GM23338 (cell line): ENCODE measurements around the gene MAOA. TPM values are rescaled to one million over a fixed set of nuclear protein-coding genes. Genes with fewer than 3 reads are reported as not detected.

ENCODE experiments used
- ATAC-seq: fragments of 200-7000 bp; cut with Tn5 transposase; 3 replicates; pipeline ENCODE4 v1.9.1; 2020
- DNase-seq: peaks from one replicate; pipeline ENCODE4 v3.0.0-alpha.2; 2015; ENCODE audit warnings: low spot score
- H2AFZ ChIP-seq: fragments of 200-600 bp; sonication (generic); 2 replicates; pipeline ENCODE4 v1.8.0; 2016; ENCODE audit warnings: antibody characterized with exemption, mild to moderate bottlenecking, moderate library complexity
- H3F3A ChIP-seq: fragments of 200-600 bp; sonication (generic); replicated peaks from 2 replicates; pipeline ENCODE4 v1.8.0; 2017; ENCODE audit warnings: antibody characterized with exemption, mixed run types, low read depth
- H3K27ac ChIP-seq: fragments of 200-600 bp; sonication (generic); 2 replicates; pipeline ENCODE4 v1.6.1; 2016; ENCODE audit warnings: low read depth
- H3K27me3 ChIP-seq: fragments of 200-600 bp; sonication (generic); 2 replicates; pipeline ENCODE4 v1.8.0; 2016; ENCODE audit warnings: mild to moderate bottlenecking, mixed run types, moderate library complexity; ENCODE audit not compliant: insufficient read depth
- H3K36me3 ChIP-seq: fragments of 200-600 bp; sonication (generic); 2 replicates; pipeline ENCODE4 v1.8.0; 2016; ENCODE audit warnings: mild to moderate bottlenecking; ENCODE audit not compliant: insufficient read depth
- H3K4me1 ChIP-seq: fragments of 200-600 bp; sonication (generic); 2 replicates; pipeline ENCODE4 v1.8.0; 2016; ENCODE audit warnings: mild to moderate bottlenecking, moderate library complexity; ENCODE audit not compliant: insufficient read depth
- H3K4me2 ChIP-seq: fragments of 200-600 bp; sonication (generic); 2 replicates; pipeline ENCODE4 v1.7.1; 2017; ENCODE audit warnings: mixed run types
- H3K4me3 ChIP-seq: fragments of 200-600 bp; sonication (generic); 2 replicates; pipeline ENCODE4 v1.6.1; 2016; ENCODE audit warnings: mixed run types
- H3K79me2 ChIP-seq: fragments of 200-600 bp; sonication (generic); replicated peaks from 2 replicates; pipeline ENCODE4 v1.8.0; 2017; ENCODE audit warnings: mild to moderate bottlenecking; ENCODE audit not compliant: insufficient read depth
- H3K9me2 ChIP-seq: fragments of 200-600 bp; sonication (generic); 2 replicates; pipeline ENCODE4 v1.8.0; 2017; ENCODE audit not compliant: insufficient read depth
- H4K20me1 ChIP-seq: fragments of 200-600 bp; sonication (generic); replicated peaks from 2 replicates; pipeline ENCODE4 v1.8.0; 2017; ENCODE audit warnings: mild to moderate bottlenecking; ENCODE audit not compliant: insufficient read depth
- H3K27ac Mint-ChIP-seq: 2 replicates; pipeline ENCODE4 v1.8.0; 2020; ENCODE audit warnings: inconsistent platforms, mild to moderate bottlenecking, moderate library complexity, mixed read lengths
- H3K27me3 Mint-ChIP-seq: 3 replicates; pipeline ENCODE4 v1.8.0; 2022; ENCODE audit warnings: low read depth, mild to moderate bottlenecking, moderate library complexity, mixed read lengths, inconsistent platforms; ENCODE audit not compliant: insufficient read depth, poor library complexity
- H3K36me3 Mint-ChIP-seq: 3 replicates; pipeline ENCODE4 v1.8.0; 2021; ENCODE audit warnings: low read depth, mild to moderate bottlenecking, inconsistent platforms, moderate library complexity, mixed read lengths
- H3K4me1 Mint-ChIP-seq: 3 replicates; pipeline ENCODE4 v1.8.0; 2020; ENCODE audit warnings: mild to moderate bottlenecking, inconsistent platforms, mixed read lengths
- H3K4me3 Mint-ChIP-seq: 3 replicates; pipeline ENCODE4 v1.8.0; 2021; ENCODE audit warnings: moderate library complexity, mild to moderate bottlenecking, inconsistent platforms, mixed read lengths
- H3K9me3 Mint-ChIP-seq: 3 replicates; pipeline ENCODE4 v1.8.0; 2020; ENCODE audit warnings: moderate library complexity, mild to moderate bottlenecking, inconsistent platforms, mixed read lengths
- CREB1 ChIP-seq: fragments of 250-450 bp; sonication (Bioruptor Pico); IDR thresholded peaks from 2 replicates; pipeline ENCODE4 v1.5.0; 2020; ENCODE audit warnings: low read depth, mild to moderate bottlenecking, moderate library complexity
- EZH2 ChIP-seq: fragments of 200-600 bp; sonication (generic); IDR thresholded peaks from one replicate; pipeline ENCODE4 v1.8.0; 2017; ENCODE audit warnings: antibody characterized with exemption, mild to moderate bottlenecking, low read depth; ENCODE audit not compliant: unreplicated experiment
- EZH2phosphoT487 ChIP-seq: fragments of 200-600 bp; sonication (generic); IDR thresholded peaks from one replicate; pipeline ENCODE4 v1.8.1; 2018; ENCODE audit warnings: antibody characterized with exemption; ENCODE audit not compliant: unreplicated experiment
- JUNB ChIP-seq: IDR thresholded peaks from one replicate; pipeline ENCODE4 v1.6.1; 2016; ENCODE audit warnings: antibody characterized with exemption; ENCODE audit not compliant: unreplicated experiment
- NANOG ChIP-seq: IDR thresholded peaks from 2 replicates; pipeline ENCODE4 v1.6.1; 2016; ENCODE audit warnings: antibody characterized with exemption, borderline replicate concordance
- POLR2AphosphoS5 ChIP-seq: IDR thresholded peaks from 2 replicates; pipeline ENCODE4 v1.6.1; 2016; ENCODE audit warnings: antibody characterized with exemption, low read depth
- STAT1 ChIP-seq: IDR thresholded peaks from one replicate; pipeline ENCODE4 v1.6.1; 2016; ENCODE audit warnings: antibody characterized with exemption; ENCODE audit not compliant: unreplicated experiment
- ZNF114 ChIP-seq: fragments of 250-450 bp; sonication (Bioruptor Pico); IDR thresholded peaks from 2 replicates; pipeline ENCODE4 v1.5.0; 2020; ENCODE audit warnings: mild to moderate bottlenecking, moderate library complexity
- ZNF331 ChIP-seq: fragments of 250-450 bp; sonication (Bioruptor Pico); IDR thresholded peaks from 2 replicates; pipeline ENCODE4 v1.5.0; 2020; ENCODE audit warnings: low read depth, mild to moderate bottlenecking, moderate library complexity
- long read RNA-seq: library from polyadenylated mRNA; unstranded; transcript quantifications from one replicate; pipeline ENCODE4 v2.0.0, GENCODE V29; 2020; ENCODE audit not compliant: unreplicated experiment
- polyA plus RNA-seq: library from polyadenylated mRNA; unstranded; fragments of >200 nt; fragmentation: Nextera tagmentation; extraction: Ambion mirVana; gene quantifications from 2 replicates; pipeline ENCODE4 v1.2.1, GENCODE V29; 2016
- total RNA-seq: library from RNA; depleted of rRNA; stranded (reverse); fragments of >200 nt; shearing (Covaris generic); gene quantifications from 2 replicates; pipeline ENCODE4 v1.2.3, GENCODE V29; 2014; rRNA removed
- TF ChIP-seq, protein P1 (sequence below): IDR thresholded peaks from 2 replicates; pipeline ENCODE4 v1.6.1; 2016; ENCODE audit warnings: antibody characterized with exemption
- TF ChIP-seq, protein P2 (sequence below): IDR thresholded peaks from one replicate; pipeline ENCODE4 v1.6.1; 2018; ENCODE audit warnings: antibody characterized with exemption; ENCODE audit not compliant: unreplicated experiment
- TF ChIP-seq, protein P3 (sequence below), 2 experiments: fragments of 200-600 bp in 1 of 2; sonication (generic) in 1 of 2; conservative IDR thresholded peaks; 2 replicates each; pipeline versions ENCODE4 v1.5.1 to v1.6.1; 2016 to 2017; ENCODE audit warnings: antibody characterized with exemption in 2 of 2, low read depth in 2 of 2, mild to moderate bottlenecking in 2 of 2, moderate library complexity in 1 of 2
- TF ChIP-seq, protein P4 (sequence below): fragments of 250-450 bp; sonication (Bioruptor Pico); IDR thresholded peaks from 2 replicates; pipeline ENCODE4 v1.5.0; 2020; ENCODE audit warnings: mild to moderate bottlenecking, moderate library complexity

The MAOA gene
- total RNA-seq, result 5.2 and 6.1 TPM in 2 replicates
- polyA plus RNA-seq, result 1.7 and 3.2 TPM in 2 replicates
- long read RNA-seq, full-length matches to known transcripts, result 8 of 10 reads
- long read RNA-seq, partial matches to known transcripts, result 1 of 10 reads
- long read RNA-seq, other reads (novel, unspliced or antisense), result 1 of 10 reads

DNA sequence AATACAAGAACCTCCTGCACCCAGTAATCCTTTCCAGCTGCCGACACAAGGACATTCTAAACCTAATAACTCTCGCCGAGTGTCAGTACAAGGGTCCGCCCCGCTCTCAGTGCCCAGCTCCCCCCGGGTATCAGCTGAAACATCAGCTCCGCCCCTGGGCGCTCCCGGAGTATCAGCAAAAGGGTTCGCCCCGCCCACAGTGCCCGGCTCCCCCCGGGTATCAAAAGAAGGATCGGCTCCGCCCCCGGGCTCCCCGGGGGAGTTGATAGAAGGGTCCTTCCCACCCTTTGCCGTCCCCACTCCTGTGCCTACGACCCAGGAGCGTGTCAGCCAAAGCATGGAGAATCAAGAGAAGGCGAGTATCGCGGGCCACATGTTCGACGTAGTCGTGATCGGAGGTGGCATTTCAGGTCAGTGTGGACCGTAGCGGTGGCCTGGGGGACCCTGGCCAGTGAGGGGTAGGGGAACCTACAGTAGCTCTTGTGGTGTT is at the start of gene MAOA:
Gene MAOA, plus strand, starts transcription at position 295 of the 490 bp plus-strand sequence. Its CDS starts 43 bp downstream, at position 338.
- DNase-seq (peak; percentile 60), ATAC-seq (peak; percentile 49)

More for the DNA sequence above, at the start of gene MAOA:
- H3K4me3 ChIP-seq, result peak within 1 kb of the TSS; percentile 70
- peak within 1 kb of the TSS; percentile 83 for H3K4me2 ChIP-seq
- H3K9me3 Mint-ChIP-seq, result no peaks in the 10 kb centered on the region
- no peaks in the 10 kb centered on the region for H3K9me2 ChIP-seq
- H2AFZ ChIP-seq, result peak within 1 kb of the TSS; percentile 72; the same call in 1 of the 2 replicates
- no peaks in the 10 kb centered on the region for H3F3A ChIP-seq
- no peaks in the 10 kb centered on the region for H4K20me1 ChIP-seq
- H3K4me1 Mint-ChIP-seq, result 0 out of 3 replicates have a peak, but pooled peaks cover 3% of the 10 kb centered on the region
- H3K36me3 ChIP-seq, result no peaks in the 10 kb centered on the region
- no peaks in the 10 kb centered on the region for H3K36me3 Mint-ChIP-seq
- H3K4me3 Mint-ChIP-seq, result peak within 1 kb of the TSS; percentile 87
- H3K27ac Mint-ChIP-seq, result no peak within 1 kb of the TSS
- no peaks in the 10 kb centered on the region for H3K79me2 ChIP-seq
- TF ChIP-seq, protein P1, sequence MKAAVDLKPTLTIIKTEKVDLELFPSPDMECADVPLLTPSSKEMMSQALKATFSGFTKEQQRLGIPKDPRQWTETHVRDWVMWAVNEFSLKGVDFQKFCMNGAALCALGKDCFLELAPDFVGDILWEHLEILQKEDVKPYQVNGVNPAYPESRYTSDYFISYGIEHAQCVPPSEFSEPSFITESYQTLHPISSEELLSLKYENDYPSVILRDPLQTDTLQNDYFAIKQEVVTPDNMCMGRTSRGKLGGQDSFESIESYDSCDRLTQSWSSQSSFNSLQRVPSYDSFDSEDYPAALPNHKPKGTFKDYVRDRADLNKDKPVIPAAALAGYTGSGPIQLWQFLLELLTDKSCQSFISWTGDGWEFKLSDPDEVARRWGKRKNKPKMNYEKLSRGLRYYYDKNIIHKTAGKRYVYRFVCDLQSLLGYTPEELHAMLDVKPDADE, result no peak
- TF ChIP-seq ZNF331 (CRISPR knock-in tag) (no peak), CREB1 (CRISPR knock-in tag) (no peak), JUNB (no peak), ZNF114 (CRISPR knock-in tag) (no peak), EZH2phosphoT487 (no peak), EZH2 (no peak), POLR2AphosphoS5 (no peak), STAT1 (no peak), NANOG (no peak)
- TF ChIP-seq, protein P2, sequence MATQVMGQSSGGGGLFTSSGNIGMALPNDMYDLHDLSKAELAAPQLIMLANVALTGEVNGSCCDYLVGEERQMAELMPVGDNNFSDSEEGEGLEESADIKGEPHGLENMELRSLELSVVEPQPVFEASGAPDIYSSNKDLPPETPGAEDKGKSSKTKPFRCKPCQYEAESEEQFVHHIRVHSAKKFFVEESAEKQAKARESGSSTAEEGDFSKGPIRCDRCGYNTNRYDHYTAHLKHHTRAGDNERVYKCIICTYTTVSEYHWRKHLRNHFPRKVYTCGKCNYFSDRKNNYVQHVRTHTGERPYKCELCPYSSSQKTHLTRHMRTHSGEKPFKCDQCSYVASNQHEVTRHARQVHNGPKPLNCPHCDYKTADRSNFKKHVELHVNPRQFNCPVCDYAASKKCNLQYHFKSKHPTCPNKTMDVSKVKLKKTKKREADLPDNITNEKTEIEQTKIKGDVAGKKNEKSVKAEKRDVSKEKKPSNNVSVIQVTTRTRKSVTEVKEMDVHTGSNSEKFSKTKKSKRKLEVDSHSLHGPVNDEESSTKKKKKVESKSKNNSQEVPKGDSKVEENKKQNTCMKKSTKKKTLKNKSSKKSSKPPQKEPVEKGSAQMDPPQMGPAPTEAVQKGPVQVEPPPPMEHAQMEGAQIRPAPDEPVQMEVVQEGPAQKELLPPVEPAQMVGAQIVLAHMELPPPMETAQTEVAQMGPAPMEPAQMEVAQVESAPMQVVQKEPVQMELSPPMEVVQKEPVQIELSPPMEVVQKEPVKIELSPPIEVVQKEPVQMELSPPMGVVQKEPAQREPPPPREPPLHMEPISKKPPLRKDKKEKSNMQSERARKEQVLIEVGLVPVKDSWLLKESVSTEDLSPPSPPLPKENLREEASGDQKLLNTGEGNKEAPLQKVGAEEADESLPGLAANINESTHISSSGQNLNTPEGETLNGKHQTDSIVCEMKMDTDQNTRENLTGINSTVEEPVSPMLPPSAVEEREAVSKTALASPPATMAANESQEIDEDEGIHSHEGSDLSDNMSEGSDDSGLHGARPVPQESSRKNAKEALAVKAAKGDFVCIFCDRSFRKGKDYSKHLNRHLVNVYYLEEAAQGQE, result no peak
- TF ChIP-seq, protein P3, sequence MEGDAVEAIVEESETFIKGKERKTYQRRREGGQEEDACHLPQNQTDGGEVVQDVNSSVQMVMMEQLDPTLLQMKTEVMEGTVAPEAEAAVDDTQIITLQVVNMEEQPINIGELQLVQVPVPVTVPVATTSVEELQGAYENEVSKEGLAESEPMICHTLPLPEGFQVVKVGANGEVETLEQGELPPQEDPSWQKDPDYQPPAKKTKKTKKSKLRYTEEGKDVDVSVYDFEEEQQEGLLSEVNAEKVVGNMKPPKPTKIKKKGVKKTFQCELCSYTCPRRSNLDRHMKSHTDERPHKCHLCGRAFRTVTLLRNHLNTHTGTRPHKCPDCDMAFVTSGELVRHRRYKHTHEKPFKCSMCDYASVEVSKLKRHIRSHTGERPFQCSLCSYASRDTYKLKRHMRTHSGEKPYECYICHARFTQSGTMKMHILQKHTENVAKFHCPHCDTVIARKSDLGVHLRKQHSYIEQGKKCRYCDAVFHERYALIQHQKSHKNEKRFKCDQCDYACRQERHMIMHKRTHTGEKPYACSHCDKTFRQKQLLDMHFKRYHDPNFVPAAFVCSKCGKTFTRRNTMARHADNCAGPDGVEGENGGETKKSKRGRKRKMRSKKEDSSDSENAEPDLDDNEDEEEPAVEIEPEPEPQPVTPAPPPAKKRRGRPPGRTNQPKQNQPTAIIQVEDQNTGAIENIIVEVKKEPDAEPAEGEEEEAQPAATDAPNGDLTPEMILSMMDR (conservative IDR thresholded peaks at IDR 0.05; ENCODE audit: low read depth in 2 of 2), result no peak
- TF ChIP-seq, protein P4, sequence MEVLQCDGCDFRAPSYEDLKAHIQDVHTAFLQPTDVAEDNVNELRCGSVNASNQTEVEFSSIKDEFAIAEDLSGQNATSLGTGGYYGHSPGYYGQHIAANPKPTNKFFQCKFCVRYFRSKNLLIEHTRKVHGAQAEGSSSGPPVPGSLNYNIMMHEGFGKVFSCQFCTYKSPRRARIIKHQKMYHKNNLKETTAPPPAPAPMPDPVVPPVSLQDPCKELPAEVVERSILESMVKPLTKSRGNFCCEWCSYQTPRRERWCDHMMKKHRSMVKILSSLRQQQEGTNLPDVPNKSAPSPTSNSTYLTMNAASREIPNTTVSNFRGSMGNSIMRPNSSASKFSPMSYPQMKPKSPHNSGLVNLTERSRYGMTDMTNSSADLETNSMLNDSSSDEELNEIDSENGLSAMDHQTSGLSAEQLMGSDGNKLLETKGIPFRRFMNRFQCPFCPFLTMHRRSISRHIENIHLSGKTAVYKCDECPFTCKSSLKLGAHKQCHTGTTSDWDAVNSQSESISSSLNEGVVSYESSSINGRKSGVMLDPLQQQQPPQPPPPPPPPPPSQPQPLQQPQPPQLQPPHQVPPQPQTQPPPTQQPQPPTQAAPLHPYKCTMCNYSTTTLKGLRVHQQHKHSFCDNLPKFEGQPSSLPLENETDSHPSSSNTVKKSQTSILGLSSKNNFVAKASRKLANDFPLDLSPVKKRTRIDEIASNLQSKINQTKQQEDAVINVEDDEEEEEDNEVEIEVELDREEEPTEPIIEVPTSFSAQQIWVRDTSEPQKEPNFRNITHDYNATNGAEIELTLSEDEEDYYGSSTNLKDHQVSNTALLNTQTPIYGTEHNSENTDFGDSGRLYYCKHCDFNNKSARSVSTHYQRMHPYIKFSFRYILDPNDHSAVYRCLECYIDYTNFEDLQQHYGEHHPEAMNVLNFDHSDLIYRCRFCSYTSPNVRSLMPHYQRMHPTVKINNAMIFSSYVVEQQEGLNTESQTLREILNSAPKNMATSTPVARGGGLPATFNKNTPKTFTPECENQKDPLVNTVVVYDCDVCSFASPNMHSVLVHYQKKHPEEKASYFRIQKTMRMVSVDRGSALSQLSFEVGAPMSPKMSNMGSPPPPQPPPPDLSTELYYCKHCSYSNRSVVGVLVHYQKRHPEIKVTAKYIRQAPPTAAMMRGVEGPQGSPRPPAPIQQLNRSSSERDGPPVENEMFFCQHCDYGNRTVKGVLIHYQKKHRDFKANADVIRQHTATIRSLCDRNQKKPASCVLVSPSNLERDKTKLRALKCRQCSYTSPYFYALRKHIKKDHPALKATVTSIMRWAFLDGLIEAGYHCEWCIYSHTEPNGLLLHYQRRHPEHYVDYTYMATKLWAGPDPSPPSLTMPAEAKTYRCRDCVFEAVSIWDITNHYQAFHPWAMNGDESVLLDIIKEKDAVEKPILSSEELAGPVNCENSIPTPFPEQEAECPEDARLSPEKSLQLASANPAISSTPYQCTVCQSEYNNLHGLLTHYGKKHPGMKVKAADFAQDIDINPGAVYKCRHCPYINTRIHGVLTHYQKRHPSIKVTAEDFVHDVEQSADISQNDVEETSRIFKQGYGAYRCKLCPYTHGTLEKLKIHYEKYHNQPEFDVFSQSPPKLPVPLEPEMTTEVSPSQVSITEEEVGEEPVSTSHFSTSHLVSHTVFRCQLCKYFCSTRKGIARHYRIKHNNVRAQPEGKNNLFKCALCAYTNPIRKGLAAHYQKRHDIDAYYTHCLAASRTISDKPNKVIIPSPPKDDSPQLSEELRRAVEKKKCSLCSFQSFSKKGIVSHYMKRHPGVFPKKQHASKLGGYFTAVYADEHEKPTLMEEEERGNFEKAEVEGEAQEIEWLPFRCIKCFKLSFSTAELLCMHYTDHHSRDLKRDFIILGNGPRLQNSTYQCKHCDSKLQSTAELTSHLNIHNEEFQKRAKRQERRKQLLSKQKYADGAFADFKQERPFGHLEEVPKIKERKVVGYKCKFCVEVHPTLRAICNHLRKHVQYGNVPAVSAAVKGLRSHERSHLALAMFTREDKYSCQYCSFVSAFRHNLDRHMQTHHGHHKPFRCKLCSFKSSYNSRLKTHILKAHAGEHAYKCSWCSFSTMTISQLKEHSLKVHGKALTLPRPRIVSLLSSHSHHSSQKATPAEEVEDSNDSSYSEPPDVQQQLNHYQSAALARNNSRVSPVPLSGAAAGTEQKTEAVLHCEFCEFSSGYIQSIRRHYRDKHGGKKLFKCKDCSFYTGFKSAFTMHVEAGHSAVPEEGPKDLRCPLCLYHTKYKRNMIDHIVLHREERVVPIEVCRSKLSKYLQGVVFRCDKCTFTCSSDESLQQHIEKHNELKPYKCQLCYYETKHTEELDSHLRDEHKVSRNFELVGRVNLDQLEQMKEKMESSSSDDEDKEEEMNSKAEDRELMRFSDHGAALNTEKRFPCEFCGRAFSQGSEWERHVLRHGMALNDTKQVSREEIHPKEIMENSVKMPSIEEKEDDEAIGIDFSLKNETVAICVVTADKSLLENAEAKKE (CRISPR knock-in tag), result no peak
- no peak within 1 kb of the TSS for H3K27ac ChIP-seq
- H3K4me1 ChIP-seq, result no peaks in the 10 kb centered on the region
- no peaks in the 10 kb centered on the region for H3K27me3 ChIP-seq
- peaks cover 5% of the 10 kb centered on the region for H3K27me3 Mint-ChIP-seq
